Nephron (organoid): ENCODE data around the gene OTUB2.
A peak's percentile ranks its signal among the peaks of the same experiment; 100 is the strongest.

Source experiments
- H3K27ac Mint-ChIP-seq, 3 experiments: 2 replicates each; pipeline ENCODE4 v1.8.0; 2020; ENCODE audit warnings: mixed read lengths in 3 of 3, mild to moderate bottlenecking in 2 of 3, moderate library complexity in 1 of 3
- H3K27me3 Mint-ChIP-seq: 2 replicates; pipeline ENCODE4 v1.8.0; 2021; ENCODE audit warnings: low read depth, mild to moderate bottlenecking, moderate library complexity, mixed read lengths
- H3K36me3 Mint-ChIP-seq: 2 replicates; pipeline ENCODE4 v1.8.0; 2020; ENCODE audit warnings: low read depth, mixed read lengths
- H3K4me1 Mint-ChIP-seq: 2 replicates; pipeline ENCODE4 v1.8.0; 2020; ENCODE audit warnings: mixed read lengths
- H3K4me3 Mint-ChIP-seq, 3 experiments: 2 replicates each; pipeline ENCODE4 v1.8.0; 2020; ENCODE audit warnings: mild to moderate bottlenecking in 3 of 3, mixed read lengths in 3 of 3, moderate library complexity in 2 of 3
- H3K9me3 Mint-ChIP-seq: 2 replicates; pipeline ENCODE4 v1.8.0; 2020; ENCODE audit warnings: mixed read lengths
- CTCF ChIP-seq, 3 experiments: fragments of 200-600 bp; sonication (generic); IDR thresholded peaks; one replicate each; pipeline ENCODE4 v1.5.0; 2021; ENCODE audit warnings: antibody characterized with exemption in 3 of 3; ENCODE audit not compliant: unreplicated experiment in 3 of 3

OTUB2 gene

GRCh38 chr14:94025720-94026119 lies 420 bp upstream of the OTUB2 start:
- Mint-ChIP-seq H3K36me3 (no peaks in the 10 kb centered on the region), H3K27me3 (peaks cover 3% of the 10 kb centered on the region), H3K4me3 (peak overlapping the region; percentile 84 to 90 (median 85)), H3K4me1 (peaks cover 5% of the 10 kb centered on the region), H3K27ac (peak overlapping the region in 2 of 3 experiments; percentile 19 to 86), H3K9me3 (no peaks in the 10 kb centered on the region)
- no peak for TF ChIP-seq CTCF (IDR thresholded peaks at IDR 0.05; ENCODE audit: unreplicated experiment in 3 of 3)

GRCh38 chr14:94026889-94027469 lies 839 bp downstream of the OTUB2 start:
- H3K27me3 Mint-ChIP-seq, result peaks cover 3% of the 10 kb centered on the region
- peaks cover 5% of the 10 kb centered on the region for H3K4me1 Mint-ChIP-seq
- no peak overlapping the region for H3K27ac Mint-ChIP-seq
- no peaks in the 10 kb centered on the region for H3K36me3 Mint-ChIP-seq
- TF ChIP-seq CTCF (IDR thresholded peaks at IDR 0.05; ENCODE audit: unreplicated experiment in 3 of 3), result no peak
- H3K4me3 Mint-ChIP-seq, result peak overlapping the region; percentile 73 to 79 (median 76)
- no peaks in the 10 kb centered on the region for H3K9me3 Mint-ChIP-seq

DNA sequence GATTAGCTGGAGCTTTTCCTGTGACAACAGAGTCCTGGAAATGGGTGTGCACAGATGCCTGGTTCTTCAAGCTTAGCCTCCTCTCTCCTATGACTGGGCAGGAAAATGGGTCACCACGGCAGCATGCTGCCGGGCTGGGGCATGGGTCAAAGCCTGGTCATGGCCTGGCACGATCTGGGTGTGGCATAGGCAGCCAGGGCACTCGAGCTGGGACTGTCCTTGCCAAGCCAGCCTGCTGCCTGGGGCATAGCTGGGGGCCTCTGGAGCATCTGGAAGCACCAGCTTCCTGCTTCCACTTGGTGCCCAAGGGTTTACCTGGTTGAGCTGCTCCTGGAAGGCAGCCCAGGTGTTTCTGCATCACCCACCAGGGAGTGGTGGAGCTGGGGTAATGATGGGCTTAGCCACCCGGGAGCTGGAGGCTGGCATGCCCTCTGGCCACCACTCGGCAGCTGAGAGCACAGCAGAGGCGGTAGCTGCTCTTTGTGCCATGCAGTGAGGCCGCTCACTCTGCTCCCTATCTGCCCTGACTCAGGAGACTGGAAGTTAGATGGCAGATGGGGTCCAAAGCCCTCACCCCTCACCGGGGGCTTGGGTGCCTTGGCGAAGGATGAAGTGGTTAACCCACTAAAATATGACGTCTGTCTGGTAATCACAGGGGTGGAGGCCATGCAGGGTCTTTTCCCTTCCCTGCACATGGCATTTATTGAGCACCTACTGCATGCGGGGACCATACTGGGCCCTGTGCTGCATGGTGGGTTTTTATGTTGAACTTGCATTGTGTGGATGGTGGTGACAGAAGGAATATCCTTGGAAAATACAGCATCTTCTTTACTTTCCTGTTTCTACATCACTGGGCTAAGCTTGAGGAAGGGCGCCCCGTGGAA lies 1.7 kb downstream of the OTUB2 start:
- no peaks in the 10 kb centered on the region for H3K27me3 Mint-ChIP-seq
- peak overlapping the region; percentile 76 to 87 (median 85) for H3K4me3 Mint-ChIP-seq
- H3K9me3 Mint-ChIP-seq, result no peaks in the 10 kb centered on the region
- no peak for TF ChIP-seq CTCF (IDR thresholded peaks at IDR 0.05; ENCODE audit: unreplicated experiment in 3 of 3)
- H3K36me3 Mint-ChIP-seq, result no peaks in the 10 kb centered on the region
- peak overlapping the region in 1 of 3 experiments; percentile 44 for H3K27ac Mint-ChIP-seq
- H3K4me1 Mint-ChIP-seq, result peaks cover 5% of the 10 kb centered on the region

DNA sequence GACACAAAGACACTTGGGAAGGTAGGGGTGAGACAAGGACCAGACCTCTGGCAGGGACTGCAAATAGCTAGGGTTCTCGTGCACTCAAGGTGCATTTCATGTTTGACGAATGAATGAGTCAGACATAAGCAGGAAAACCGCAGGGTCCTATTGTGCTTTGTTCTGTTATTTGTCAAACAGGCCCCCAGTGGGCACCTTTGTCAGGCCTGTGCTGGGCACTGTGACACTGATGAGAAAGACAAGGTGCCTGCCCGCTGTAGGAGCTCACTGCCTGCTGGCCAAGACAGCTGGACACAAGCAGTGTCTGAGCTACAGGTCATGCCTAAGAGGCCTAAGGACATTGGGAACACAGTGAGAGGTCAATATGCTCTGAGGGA lies 2.3 kb downstream of the OTUB2 start:
- H3K4me3 Mint-ChIP-seq, result peak overlapping the region; percentile 76 to 87 (median 85)
- no peaks in the 10 kb centered on the region for H3K9me3 Mint-ChIP-seq
- peaks cover 5% of the 10 kb centered on the region for H3K4me1 Mint-ChIP-seq
- H3K27me3 Mint-ChIP-seq, result no peaks in the 10 kb centered on the region
- TF ChIP-seq CTCF (IDR thresholded peaks at IDR 0.05; ENCODE audit: unreplicated experiment in 3 of 3), result no peak
- H3K27ac Mint-ChIP-seq, result peak overlapping the region in 1 of 3 experiments; percentile 44
- peaks cover under 1% of the 10 kb centered on the region for H3K36me3 Mint-ChIP-seq

DNA sequence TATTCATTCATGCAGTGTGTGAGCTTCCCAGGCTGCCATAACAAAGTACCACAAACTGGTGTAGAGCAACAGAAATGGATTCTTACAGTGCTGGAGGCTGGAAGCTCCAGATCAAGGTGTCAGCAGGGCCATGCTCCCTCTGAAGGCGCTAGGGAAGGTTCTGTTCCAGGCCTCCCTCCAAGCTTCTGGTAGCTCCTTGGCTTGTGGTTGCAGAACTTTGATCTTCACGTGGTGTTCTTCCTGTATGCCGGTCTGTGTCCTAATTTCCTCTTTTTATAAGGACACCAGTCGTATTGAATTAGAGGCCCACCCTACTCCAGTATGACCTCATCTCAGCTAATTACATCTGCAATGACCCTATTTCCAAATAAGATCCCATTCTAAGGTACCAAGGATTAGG lies 3.1 kb downstream of the OTUB2 start:
- no peak for TF ChIP-seq CTCF (IDR thresholded peaks at IDR 0.05; ENCODE audit: unreplicated experiment in 3 of 3)
- no peaks in the 10 kb centered on the region for H3K9me3 Mint-ChIP-seq
- peaks cover 5% of the 10 kb centered on the region for H3K4me1 Mint-ChIP-seq
- no peak overlapping the region for H3K27ac Mint-ChIP-seq
- no peaks in the 10 kb centered on the region for H3K27me3 Mint-ChIP-seq
- H3K4me3 Mint-ChIP-seq, result peak overlapping the region; percentile 0 to 42 (median 1)
- peaks cover 3% of the 10 kb centered on the region for H3K36me3 Mint-ChIP-seq
